Neural crest cell (in vitro differentiated cells): Measurements from ENCODE around the gene OSBPL6. TPM values are rescaled to one million over a fixed set of nuclear protein-coding genes. Genes with fewer than 3 reads are reported as not detected.
"Not testable (repeated sequence)": the region's sequence is repeated elsewhere in the genome, so short reads cannot be mapped to it uniquely, and the experiment has no call there.

Experiments used
- DNase-seq: peaks from one replicate; pipeline ENCODE4 v3.0.0; 2021; ENCODE audit warnings: low read depth, mixed read lengths, low spot score
- H3K27ac Mint-ChIP-seq: one replicate; pipeline ENCODE4 v1.8.0; 2021; ENCODE audit warnings: mild to moderate bottlenecking, mixed read lengths; ENCODE audit not compliant: unreplicated experiment
- H3K27me3 Mint-ChIP-seq: 2 replicates; pipeline ENCODE4 v1.8.0; 2021; ENCODE audit warnings: low read depth, mild to moderate bottlenecking, mixed read lengths
- H3K36me3 Mint-ChIP-seq: 2 replicates; pipeline ENCODE4 v1.8.0; 2021; ENCODE audit warnings: low read depth, mild to moderate bottlenecking, mixed read lengths
- H3K4me1 Mint-ChIP-seq: 2 replicates; pipeline ENCODE4 v1.8.0; 2021; ENCODE audit warnings: mixed read lengths
- H3K4me3 Mint-ChIP-seq: one replicate; pipeline ENCODE4 v1.8.0; 2021; ENCODE audit warnings: mild to moderate bottlenecking, mixed read lengths
- H3K9me3 Mint-ChIP-seq: 2 replicates; pipeline ENCODE4 v1.8.0; 2021; ENCODE audit warnings: mixed read lengths
- CTCF ChIP-seq: fragments of 200-600 bp; sonication (generic); conservative IDR thresholded peaks from 2 replicates; pipeline ENCODE4 v1.5.0; 2021; ENCODE audit warnings: antibody characterized with exemption, mild to moderate bottlenecking
- total RNA-seq: library from RNA; stranded (reverse); gene quantifications from 2 replicates; pipeline ENCODE4 v1.2.1, GENCODE V29; 2021

Gene OSBPL6
- total RNA-seq, 1 donor from 2014 or later: 10.8 TPM

- no peaks in the 10 kb centered on the region for H3K9me3 Mint-ChIP-seq
- no peaks in the 10 kb centered on the region for H3K27me3 Mint-ChIP-seq
- H3K36me3 Mint-ChIP-seq: no peaks in the 10 kb centered on the region
- no peak for DNase-seq
- peak overlapping the region; percentile 50 for H3K4me3 Mint-ChIP-seq
- TF ChIP-seq CTCF: no peak
- H3K4me1 Mint-ChIP-seq: peaks cover 25% of the 10 kb centered on the region
- no peak overlapping the region for H3K27ac Mint-ChIP-seq
Measured at GRCh38 chr2:178412047-178412446, 217.7 kb downstream of the OSBPL6 start.

- Mint-ChIP-seq H3K4me3 (peak overlapping the region; percentile 87), H3K4me1 (peaks cover 25% of the 10 kb centered on the region)
- H3K9me3 Mint-ChIP-seq, H3K36me3 Mint-ChIP-seq, DNase-seq, H3K27me3 Mint-ChIP-seq, H3K27ac Mint-ChIP-seq: not testable (repeated sequence)
Measured at GRCh38 chr2:178412453-178412852, 218.1 kb downstream of the OSBPL6 start.

DNA sequence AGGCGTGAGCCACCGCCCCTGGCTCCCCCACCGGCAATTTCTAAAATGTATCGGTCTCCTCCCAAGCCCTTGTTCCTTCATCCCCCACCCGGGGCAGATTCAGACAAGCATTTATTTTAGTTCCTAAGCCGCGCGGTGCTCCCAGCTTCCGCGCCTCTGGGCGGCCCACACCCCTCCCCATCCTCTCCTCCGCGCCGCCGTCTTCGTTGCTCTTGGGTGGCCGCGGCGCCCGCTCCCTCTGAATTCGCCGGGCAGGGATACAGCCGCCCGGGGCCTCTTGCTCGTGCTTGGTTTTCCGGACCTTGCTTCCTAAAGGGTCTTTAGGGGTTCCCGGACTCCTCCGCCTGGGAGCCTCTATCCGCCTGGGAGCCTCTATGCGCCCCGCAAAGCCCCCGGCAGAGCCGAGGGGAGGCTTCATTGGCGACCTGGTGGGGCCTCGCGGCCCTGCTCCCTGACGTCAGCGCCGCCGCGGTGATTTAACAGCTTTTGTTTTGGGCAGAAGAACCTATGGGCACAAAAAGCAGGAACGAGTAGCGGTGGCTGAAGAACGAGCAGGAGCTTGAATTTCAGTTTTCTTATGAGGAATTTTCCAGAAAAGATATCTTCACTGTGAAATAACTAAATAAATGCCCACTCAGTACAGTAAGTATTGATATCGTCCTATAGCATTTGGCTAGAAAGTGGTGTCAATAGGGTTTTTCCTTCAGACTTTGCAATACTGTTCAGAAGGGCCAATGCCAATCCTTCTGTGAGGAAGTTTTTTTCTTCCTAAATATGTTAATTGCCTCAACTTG, 219.4 kb downstream of the OSBPL6 start:
- peak; percentile 26 for TF ChIP-seq CTCF
- peak overlapping the region; percentile 87 for H3K4me3 Mint-ChIP-seq
- no peaks in the 10 kb centered on the region for H3K27me3 Mint-ChIP-seq
- no peaks in the 10 kb centered on the region for H3K9me3 Mint-ChIP-seq
- DNase-seq: peak; percentile 64
- no peaks in the 10 kb centered on the region for H3K36me3 Mint-ChIP-seq
- peaks cover 25% of the 10 kb centered on the region for H3K4me1 Mint-ChIP-seq
- peak overlapping the region; percentile 99 for H3K27ac Mint-ChIP-seq

DNA sequence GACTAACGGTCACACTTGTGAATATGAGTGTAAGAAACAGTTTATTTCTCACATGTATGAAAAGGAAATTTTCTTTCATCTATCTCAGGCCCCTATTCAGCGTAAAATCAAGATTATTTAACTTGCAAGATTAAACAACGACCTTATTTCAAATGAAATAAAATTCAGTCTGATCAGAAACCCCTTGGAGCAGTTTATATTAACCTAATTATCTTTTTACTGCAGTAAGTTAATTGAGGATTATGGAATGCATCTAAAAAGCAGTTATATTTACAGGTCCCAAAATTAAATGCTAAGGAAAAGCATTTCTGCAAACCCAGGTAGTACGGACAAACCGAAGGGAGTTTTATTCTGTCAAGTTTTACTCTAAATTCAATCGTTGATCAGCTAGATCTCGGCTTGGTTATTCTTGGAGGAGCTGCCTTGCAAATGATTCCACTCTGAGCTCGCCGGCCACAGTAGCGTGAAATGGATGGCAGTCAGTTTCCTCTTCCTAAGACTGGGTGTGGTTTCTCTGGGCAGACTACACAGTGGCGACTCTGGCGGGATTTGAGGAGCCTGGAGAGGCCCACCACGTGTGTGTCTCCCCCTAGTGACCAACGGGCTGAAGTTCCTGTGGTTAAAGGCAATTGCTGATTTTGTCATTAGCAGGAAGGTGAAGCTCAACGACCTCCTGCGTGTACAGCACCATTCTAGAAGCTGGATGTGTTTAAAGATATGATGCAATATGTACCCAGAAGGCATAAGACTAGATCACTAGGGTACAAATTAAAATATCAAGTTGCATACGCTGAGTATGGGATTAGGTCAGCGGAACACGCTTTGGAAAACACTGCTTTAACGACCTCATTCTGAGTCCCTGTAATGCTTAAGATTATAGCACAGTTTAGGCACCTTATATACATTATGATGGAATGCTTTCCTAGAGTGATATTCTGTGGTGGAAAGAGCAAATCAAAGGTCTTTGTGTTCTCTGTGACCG, 220.2 kb downstream of the OSBPL6 start:
- H3K36me3 Mint-ChIP-seq: no peaks in the 10 kb centered on the region
- no peaks in the 10 kb centered on the region for H3K27me3 Mint-ChIP-seq
- peak overlapping the region; percentile 87 for H3K4me3 Mint-ChIP-seq
- peaks cover 25% of the 10 kb centered on the region for H3K4me1 Mint-ChIP-seq
- H3K9me3 Mint-ChIP-seq: no peaks in the 10 kb centered on the region
- peak overlapping the region; percentile 99 for H3K27ac Mint-ChIP-seq
- peak; percentile 83 for DNase-seq
- peak; percentile 93 for TF ChIP-seq CTCF

DNA sequence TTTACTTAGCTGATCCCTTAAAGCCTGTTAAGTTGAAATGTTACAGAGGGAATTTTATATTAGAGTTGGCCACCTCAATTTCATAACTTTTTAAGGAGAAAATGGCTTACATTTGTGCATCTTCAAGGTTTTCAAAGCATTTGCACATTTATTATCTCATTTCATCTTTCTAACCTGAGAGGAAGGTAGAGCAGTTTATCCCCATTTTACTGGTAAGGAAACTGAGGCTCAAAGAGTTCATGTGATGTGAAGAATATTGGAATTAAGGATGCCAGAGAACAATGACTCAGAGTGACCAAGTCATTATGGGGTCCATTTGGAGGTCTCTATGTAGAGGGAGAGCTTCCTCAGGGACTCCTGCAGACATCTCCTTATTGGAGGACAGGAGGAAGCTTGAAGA, 221.7 kb downstream of the OSBPL6 start:
- Mint-ChIP-seq H3K27me3 (no peaks in the 10 kb centered on the region), H3K4me3 (no peak overlapping the region), H3K9me3 (no peaks in the 10 kb centered on the region), H3K4me1 (peaks cover 25% of the 10 kb centered on the region), H3K36me3 (no peaks in the 10 kb centered on the region), H3K27ac (no peak overlapping the region)
- DNase-seq: no peak
- TF ChIP-seq CTCF: no peak
